Mucosa of gallbladder (tissue), 1 donor: ENCODE data around the gene ADAMTS13. TPM values are rescaled to one million over a fixed set of nuclear protein-coding genes. Genes with fewer than 3 reads are reported as not detected.
"Not testable (repeated sequence)": the region's sequence is repeated elsewhere in the genome, so short reads cannot be mapped to it uniquely, and the experiment has no call there.

Source experiments
- DNase-seq: peaks from one replicate; pipeline ENCODE4 v3.0.0-alpha.2; 2020; ENCODE audit warnings: low spot score
- total RNA-seq: library from RNA; stranded (reverse); gene quantifications from one replicate; pipeline ENCODE4 v1.2.1, GENCODE V29; 2021
- donor health status: DM: no; HTN: no; CAD: no.

ADAMTS13 gene
- total RNA-seq = 7.1 TPM

- DNase-seq = no peak
Measured at GRCh38 chr9:133421615-133422542, at the start of gene ADAMTS13. ADAMTS13 (plus strand) TSS chr9:133422367; CDS start chr9:133422444, 77 bp downstream.

DNA sequence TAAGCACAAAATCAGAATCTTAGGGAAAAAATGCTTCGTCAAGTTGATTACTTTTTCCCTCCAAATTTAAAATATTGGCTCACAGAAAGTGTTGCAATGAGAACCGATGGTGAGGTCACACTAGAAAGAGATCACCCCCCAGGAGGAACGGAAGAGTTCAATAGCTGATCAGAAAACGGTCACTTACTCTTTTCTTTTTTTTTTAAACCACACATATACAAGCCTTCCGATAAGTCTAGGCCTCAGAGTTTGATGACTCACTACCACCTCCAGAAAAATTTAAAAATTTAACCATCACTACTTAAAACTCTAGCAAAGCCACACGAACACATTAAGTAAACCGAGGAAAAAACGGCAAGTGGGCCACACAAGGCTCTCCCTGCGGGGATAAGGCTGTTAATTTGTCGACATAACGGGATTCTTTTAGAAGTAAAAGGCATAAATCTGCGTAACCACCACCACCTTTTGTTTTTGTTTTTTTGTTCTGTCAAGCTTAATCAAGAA lies 47.5 kb upstream of the ADAMTS13 start:
- DNase-seq = no peak

GRCh38 chr9:133375116-133375723 lies 46.9 kb upstream of the ADAMTS13 start:
- peak; percentile 27 for DNase-seq

DNA sequence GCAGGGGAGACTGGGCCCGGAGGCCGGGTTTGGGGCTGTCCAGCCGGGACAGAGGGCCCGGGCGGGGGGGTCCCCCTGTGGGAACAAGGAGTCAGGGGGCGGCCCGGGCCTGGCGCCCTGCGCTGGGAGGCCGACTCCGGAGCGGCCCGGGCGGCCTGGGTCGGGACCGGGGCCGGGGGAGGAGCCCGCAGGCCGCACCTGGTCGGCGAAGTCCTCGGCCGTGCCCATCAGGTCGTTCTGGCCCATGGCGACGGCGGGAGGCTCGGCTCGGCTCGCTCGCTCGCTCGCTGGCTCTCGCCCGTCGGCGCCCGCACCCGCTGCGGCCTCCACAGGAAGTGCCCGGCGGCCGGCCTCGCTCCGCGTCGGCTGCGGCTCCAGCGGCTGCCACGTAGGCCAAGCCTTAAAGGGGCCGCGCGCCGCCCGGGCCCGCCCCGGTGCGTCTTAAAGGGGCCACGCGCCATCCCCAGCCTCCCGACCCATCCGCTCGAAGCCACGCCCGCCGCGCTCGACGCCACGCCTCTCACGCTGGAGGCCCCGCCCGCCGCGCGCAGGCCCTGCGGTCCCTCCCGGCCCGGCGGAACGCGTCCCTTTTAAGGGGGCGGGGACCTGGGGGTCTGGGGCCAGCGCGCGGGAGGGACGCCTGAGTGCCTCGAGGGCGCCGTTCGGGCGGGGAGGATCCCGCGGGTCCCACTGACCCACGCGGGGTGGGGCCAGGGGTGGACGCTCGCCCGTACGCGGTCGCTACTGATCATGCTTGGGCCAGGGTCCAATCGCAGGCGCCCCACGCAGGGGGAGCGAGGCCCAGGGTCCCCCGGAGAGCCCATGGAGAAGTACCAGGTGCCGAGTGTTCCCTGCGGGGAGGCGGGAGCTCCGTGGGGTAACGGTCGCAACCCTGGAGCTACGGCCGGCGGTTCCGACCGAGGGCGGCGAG lies 46.2 kb upstream of the ADAMTS13 start, which contains the start of the genes STKLD1 and SURF4:
STKLD1 (plus strand) TSS at position 643 of the 931 bp plus-strand sequence; CDS start at position 751, 108 bp downstream.
SURF4 (minus strand) TSS at position 337 of the 931 bp plus-strand sequence; CDS start at position 246, 91 bp downstream.
- peak; percentile 97 for DNase-seq

DNA sequence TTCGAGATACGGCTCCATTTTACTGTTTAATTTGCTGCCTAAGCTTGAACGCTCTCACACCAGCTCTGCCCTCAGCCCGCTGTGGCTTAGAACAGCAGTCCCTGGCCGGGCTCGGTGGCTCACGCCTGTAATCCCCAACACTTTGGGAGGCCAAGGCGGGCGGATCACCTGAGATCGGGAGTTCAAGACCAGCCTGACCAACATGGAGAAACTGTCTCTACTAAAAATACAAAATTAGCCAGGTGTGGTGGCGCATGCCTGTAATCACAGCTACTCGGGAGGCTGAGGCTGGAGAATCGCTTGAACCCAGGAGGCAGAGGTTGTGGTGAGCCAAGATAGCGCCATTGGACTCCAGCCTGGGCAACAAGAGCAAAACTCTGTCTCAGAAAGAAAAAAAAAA lies 44.9 kb upstream of the ADAMTS13 start:
- DNase-seq = not testable (repeated sequence)

- DNase-seq = no peak
Measured at GRCh38 chr9:133377721-133378216, 44.4 kb upstream of the ADAMTS13 start.

DNA sequence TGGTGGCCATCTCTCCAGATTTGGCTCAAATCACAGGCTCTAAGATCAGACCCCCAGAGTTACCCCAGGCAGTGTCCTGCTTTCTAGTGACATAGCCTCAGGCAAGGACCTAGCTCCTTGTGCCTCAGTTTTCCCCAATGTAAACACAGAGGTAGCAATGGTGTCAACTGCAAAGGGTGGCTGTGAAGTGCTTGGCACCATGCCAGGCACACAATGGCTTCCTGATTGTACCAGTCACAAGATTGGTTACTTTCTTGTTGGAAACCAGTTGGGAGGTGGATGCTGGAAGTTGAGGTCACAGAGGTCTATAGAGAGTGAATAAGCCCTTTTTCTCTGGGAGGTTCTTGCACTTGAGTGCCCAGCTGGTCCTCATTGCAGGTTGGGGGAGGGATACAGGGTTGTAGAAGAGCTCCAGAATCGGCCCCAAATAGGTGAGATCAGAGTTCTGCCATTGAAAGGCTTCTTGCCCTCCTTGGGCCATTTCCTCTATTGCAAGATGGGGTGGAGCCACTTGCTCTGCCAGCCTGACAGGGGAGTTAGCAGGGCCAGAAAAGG lies 43.7 kb upstream of the ADAMTS13 start:
- DNase-seq = no peak

- no peak for DNase-seq
Measured at GRCh38 chr9:133379153-133380086, 42.7 kb upstream of the ADAMTS13 start.

DNA sequence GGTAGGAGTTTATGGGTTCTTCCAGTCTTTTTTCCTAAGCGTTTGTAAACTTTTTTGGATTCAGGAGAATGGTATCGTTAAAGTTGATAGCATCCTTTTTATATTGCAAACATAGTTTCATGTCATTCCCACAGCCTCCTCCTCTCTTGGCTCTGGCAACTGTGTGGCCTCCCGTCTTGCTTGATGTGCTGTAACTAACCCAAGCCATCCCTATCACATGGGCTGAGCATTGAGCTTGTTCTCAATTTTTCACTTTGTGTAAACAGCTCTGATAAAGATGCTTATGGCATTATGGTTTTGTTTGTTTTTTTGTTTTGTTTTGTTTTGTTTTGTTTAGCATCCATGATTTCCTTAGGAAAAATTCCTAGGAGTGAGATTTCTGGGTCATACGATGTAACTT lies 41.4 kb upstream of the ADAMTS13 start:
- no peak for DNase-seq

GRCh38 chr9:133382507-133383141 lies 39.5 kb upstream of the ADAMTS13 start:
- DNase-seq = no peak

DNA sequence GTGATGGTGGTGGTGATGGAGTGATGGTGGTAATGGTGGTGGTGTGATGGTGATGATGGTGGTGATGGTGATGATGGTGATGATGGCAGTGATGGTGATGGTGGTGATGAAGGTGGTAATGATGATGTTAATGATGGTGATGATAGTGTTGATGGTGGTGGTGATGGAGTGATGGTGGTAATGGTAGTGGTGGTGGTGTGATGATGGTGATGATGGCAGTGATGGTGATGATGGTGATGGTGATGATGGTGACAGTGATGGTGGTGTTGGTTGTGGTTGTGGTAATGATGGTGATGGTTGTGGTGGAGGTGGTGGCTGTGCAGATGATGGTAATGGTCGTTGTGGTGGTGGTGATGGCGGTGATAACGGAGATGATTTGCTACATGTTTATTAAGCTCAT lies 38.7 kb upstream of the ADAMTS13 start:
- no peak for DNase-seq

DNA sequence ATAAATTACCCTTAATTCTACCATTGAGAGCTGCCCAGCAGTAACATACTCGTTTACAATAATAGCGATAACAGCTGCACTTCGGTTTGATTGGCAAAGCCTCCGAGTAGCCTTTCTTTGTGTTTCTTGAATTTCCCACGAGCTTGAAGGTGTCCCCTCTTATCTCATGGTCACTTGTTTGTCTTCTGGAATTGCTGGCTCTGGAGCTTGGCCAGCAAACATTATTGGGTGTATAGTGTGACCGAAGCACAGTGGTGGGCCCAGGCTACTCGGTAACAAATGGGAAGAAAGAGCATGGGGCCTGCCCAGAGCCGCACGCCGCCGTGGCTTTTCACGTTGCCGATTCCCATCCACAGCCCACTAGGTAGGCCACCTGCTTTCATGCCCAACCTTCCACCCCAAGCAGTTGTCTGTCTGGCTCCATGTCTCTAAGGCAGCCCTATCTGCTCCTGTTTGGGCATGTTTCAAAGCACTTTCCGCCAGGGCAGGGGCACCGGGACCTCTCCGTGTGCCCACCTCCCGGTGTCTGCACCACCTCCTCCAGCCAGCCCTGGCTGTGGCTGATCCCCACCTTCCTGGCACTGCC lies 37.3 kb upstream of the ADAMTS13 start:
- DNase-seq = no peak

DNA sequence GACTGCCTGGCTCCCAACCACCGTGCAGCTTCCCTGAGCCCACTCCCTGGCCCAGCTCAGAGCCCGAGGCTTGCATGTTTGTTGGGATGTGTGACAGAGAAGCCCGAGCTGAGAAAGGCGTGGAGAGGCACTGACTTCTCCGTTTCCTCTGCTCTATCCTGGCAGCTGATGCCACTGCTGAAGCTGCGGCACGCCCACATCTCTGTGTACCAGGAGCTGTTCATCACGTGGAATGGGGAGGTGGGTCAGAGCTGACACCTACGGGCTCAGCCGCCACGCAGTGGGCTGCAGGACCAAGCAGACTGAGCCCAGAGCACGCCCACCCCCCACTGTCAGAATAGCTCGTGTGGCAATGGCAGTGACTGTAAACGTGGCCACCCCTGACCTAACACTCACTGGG lies 36.7 kb upstream of the ADAMTS13 start:
- no peak for DNase-seq

DNA sequence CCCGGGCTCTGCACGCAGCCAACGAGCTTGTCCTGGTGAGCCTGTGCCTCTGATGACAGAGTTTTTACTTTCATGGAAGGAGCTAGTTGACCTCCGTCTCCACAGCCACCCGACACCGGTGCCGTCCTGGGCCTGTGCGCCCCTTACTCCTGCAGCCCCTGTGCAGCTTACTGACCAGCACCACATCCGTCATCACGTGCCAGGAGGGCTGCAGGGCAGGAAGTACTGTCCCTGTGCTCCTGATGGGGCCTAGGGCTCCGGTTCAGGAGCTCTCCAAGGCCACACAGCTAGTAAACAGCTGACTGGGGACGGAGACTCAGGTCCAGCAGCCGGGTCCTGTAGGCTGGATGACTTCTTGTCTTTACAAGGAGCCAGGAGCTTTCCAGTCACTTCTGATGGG lies 35.8 kb upstream of the ADAMTS13 start:
- DNase-seq = no peak

DNA sequence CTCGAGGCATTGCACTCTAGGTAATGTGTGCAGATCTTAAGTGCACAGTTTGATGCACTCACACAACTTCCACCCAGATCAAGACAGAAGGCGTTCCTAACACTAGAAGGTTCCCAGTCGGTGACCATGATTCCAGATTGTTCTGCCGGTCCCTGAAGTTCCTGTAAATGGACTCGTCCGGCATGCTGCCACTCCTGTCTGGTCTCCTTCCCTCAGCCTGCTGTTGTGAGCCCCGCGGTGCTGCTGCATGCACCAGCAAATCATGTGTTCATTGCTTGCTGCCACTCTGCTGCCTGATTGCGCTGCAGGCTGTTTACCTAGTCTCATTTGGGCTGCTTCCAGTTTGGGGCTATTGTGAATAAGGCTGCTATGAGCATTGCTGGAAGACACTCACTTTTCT lies 34.5 kb upstream of the ADAMTS13 start:
- no peak for DNase-seq

- DNase-seq = no peak
Measured at GRCh38 chr9:133389025-133389557, 33.1 kb upstream of the ADAMTS13 start.

GRCh38 chr9:133389562-133389961 lies 32.6 kb upstream of the ADAMTS13 start:
- DNase-seq = no peak

DNA sequence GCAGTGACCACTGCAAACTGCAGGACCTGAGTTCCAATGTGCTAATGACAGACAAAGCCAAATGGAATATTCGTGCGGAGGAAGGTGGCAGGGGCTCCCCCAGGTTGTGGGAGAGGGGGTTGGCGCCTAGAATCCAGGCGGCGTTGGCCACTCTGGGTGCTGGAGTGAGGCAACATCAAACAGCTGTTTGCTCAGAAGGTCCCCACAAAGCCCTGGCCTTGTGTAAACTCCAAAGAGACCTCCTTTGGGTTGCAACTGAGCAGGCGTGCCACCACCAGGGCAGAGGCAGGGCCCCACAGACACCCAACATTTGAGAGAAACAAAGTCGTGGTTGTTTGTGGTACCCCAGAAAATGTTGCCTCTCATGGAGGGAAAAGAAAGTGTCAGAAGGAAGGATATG lies 31.5 kb upstream of the ADAMTS13 start:
- no peak for DNase-seq

DNA sequence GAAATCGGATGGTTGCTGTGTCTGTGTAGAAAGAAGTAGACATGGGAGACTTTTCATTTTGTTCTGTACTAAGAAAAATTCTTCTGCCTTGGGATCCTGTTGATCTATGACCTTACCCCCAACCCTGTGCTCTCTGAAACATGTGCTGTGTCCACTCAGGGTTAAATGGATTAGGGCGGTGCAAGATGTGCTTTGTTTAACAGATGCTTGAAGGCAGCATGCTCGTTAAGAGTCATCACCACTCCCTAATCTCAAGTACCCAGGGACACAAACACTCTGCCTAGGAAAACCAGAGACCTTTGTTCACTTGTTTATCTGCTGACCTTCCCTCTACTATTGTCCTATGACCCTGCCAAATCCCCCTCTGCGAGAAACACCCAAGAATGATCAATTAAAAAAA lies 30.7 kb upstream of the ADAMTS13 start:
- DNase-seq = not testable (repeated sequence)
